NCI-H748 (cell line): ENCODE data around the gene ENOSF1.
"Not testable (repeated sequence)": the region's sequence is repeated elsewhere in the genome, so short reads cannot be mapped to it uniquely, and the experiment has no call there.

Source experiments
- DNase-seq: peaks from one replicate; lab custom pipeline; 2025; ENCODE audit not compliant: unreplicated experiment; lab: John Stamatoyannopoulos, UW

Gene ENOSF1

GRCh38 chr18:708096-708495 lies 4.3 kb downstream of the ENOSF1 start:
- no peak for DNase-seq

GRCh38 chr18:706405-706804 lies 6.0 kb downstream of the ENOSF1 start:
- DNase-seq = no peak

GRCh38 chr18:703213-703967 lies 9.0 kb downstream of the ENOSF1 start:
- no peak for DNase-seq

- DNase-seq = no peak
These were observed 14.6 kb downstream of the ENOSF1 start for GRCh38 chr18:697800-698199.

- DNase-seq = no peak
These were observed 15.4 kb downstream of the ENOSF1 start for GRCh38 chr18:697012-697411.

- DNase-seq = no peak
These were observed 18.8 kb downstream of the ENOSF1 start for GRCh38 chr18:693466-694187.

- no peak for DNase-seq
These were observed 19.6 kb downstream of the ENOSF1 start for GRCh38 chr18:692824-693223.

- DNase-seq = peak; percentile 20
These were observed 24.1 kb downstream of the ENOSF1 start for GRCh38 chr18:688323-688722.

GRCh38 chr18:686339-687111 lies 25.9 kb downstream of the ENOSF1 start:
- DNase-seq = no peak

GRCh38 chr18:685438-685837 lies 27.0 kb downstream of the ENOSF1 start:
- DNase-seq = no peak

- no peak for DNase-seq
These were observed 28.9 kb downstream of the ENOSF1 start for GRCh38 chr18:683531-683930.

- no peak for DNase-seq
These were observed 29.6 kb downstream of the ENOSF1 start for GRCh38 chr18:682833-683232.

GRCh38 chr18:682416-682815 lies 30.0 kb downstream of the ENOSF1 start:
- not testable (repeated sequence) for DNase-seq

GRCh38 chr18:681985-682384 lies 30.4 kb downstream of the ENOSF1 start:
- DNase-seq = no peak

GRCh38 chr18:680392-680791 lies 32.0 kb downstream of the ENOSF1 start:
- no peak for DNase-seq

- no peak for DNase-seq
These were observed 32.9 kb downstream of the ENOSF1 start for GRCh38 chr18:679516-679915.

GRCh38 chr18:678482-679182 lies 33.8 kb downstream of the ENOSF1 start:
- no peak for DNase-seq

- DNase-seq = no peak
These were observed 34.5 kb downstream of the ENOSF1 start for GRCh38 chr18:677951-678381.

GRCh38 chr18:677145-677544 lies 35.3 kb downstream of the ENOSF1 start:
- DNase-seq = no peak

- DNase-seq = no peak
These were observed 35.7 kb downstream of the ENOSF1 start for GRCh38 chr18:676736-677135.

GRCh38 chr18:676069-676468 lies 36.4 kb downstream of the ENOSF1 start:
- no peak for DNase-seq
